Prostate gland (tissue), 2 donors: Measurements from ENCODE around the gene CCDC80.

Experiments
- POLR2A ChIP-seq: fragments of 450-650 bp; IDR thresholded peaks from one replicate; pipeline ENCODE4 v1.6.1; 2016; ENCODE audit warnings: antibody characterized with exemption, mild to moderate bottlenecking
- POLR2AphosphoS5 ChIP-seq: sonication (generic); formaldehyde crosslinking; IDR thresholded peaks from one replicate; pipeline ENCODE4 v1.6.1; 2017; ENCODE audit warnings: antibody characterized with exemption
- TF ChIP-seq, protein P1 (sequence below), 4 experiments: fragments of 200-600 bp in 2 of 4; fragments of 450-650 bp in 2 of 4; sonication (generic) in 2 of 4; IDR thresholded peaks; 1 replicate in 3 of 4; 2 replicates in 1 of 4; pipeline ENCODE4 v1.5.1; 2016 to 2019; ENCODE audit warnings: antibody characterized with exemption in 4 of 4, mild to moderate bottlenecking in 2 of 4, moderate library complexity in 2 of 4

DNA sequence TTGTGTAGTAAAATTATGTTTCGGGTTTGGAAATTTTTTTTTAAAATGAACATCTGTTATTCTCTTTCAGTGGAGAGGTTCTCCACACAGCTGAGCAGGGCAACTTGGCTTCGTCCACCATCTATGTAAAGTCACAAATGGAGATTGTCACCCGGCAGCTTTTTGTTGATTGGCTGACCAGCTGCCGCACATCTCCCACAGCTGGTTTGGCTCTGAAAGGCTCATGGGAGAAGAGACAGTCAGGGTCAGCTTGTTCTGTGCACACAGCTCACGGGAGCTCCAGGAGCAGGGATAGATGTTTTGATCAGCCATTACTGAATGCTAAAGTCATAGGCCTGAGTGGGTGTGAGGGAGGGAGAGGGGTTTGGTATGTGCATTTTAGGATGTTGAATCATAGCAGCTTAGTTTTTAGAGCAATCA lies 12.9 kb upstream of the CCDC80 start:
- TF ChIP-seq, protein P1, sequence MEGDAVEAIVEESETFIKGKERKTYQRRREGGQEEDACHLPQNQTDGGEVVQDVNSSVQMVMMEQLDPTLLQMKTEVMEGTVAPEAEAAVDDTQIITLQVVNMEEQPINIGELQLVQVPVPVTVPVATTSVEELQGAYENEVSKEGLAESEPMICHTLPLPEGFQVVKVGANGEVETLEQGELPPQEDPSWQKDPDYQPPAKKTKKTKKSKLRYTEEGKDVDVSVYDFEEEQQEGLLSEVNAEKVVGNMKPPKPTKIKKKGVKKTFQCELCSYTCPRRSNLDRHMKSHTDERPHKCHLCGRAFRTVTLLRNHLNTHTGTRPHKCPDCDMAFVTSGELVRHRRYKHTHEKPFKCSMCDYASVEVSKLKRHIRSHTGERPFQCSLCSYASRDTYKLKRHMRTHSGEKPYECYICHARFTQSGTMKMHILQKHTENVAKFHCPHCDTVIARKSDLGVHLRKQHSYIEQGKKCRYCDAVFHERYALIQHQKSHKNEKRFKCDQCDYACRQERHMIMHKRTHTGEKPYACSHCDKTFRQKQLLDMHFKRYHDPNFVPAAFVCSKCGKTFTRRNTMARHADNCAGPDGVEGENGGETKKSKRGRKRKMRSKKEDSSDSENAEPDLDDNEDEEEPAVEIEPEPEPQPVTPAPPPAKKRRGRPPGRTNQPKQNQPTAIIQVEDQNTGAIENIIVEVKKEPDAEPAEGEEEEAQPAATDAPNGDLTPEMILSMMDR (IDR thresholded peaks at IDR 0.05): no peak
- TF ChIP-seq POLR2A (no peak), POLR2AphosphoS5 (no peak)
